Hippocampal formation (tissue), 2 donors: ENCODE measurements around the gene VPREB3.
A peak's percentile ranks its signal among the peaks of the same experiment; 100 is the strongest.

Experiments
- DNase-seq, 2 donors: peaks; one replicate each; lab custom pipeline; 2025; lab: John Stamatoyannopoulos, UW

The VPREB3 gene

DNA sequence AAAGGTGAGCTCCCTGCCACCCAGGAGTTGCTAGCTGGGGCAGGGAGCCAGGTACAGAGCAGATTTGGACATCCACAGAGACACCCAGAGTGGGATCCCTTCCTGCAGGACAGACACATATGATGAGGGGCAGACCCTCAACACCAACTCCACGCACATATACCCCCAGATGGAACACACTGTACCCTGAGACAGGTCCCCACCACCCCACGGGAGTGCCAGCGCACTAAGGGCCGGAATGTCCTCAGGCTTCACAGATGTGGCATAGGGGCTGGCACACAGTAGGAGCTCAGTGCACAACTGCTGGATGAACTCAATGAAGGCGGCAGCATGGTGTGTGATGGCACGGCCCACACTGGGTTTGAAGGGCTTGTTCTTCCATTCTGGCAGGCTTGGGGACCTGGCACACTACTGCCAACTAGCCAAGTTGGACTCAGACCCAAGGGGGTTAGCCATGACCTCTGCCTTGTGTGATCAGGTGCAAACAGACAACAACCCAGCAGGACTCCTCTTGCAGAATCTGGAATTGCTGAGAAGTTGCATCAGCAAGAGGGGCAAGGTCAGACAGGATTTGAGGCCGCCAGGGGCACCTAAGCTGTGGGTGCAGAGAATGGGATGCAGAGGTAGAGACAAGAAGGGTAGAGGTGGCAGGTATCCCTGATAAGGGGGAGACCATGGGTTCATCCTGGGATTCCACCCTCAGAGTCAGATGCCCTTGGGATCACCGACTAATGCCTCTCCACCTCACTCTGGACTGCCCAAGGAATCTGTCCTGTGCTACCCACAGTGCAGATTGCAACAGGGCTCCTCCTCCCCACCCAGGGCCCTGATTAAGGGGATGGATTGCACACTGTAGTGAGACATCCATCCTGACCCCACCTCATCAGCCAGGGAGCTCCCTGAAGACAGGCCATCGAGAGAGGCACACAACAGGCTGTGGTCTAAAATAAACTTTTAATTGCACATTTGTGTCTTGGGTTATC is 11.0 kb upstream of the VPREB3 start:
- DNase-seq: no peak

DNA sequence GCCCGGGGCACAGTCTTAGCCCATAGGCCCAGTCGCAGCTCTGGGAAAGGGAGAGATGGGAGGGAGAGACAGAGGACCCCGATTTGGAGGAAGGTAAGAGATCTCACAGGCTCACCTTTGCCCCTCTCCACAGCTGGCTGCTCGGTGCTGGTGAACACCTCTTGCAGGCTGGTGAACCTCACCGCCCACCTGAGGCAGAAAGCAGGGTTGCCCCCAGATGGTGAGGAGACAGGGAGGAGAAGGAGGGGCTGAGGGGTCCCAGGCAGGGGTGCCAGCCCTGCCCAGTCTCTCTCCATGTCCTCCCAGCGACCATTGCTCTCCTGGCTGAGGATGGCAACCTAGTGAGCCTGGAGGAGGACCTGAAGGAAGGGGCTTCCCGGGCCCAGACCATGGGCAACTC is 9.7 kb upstream of the VPREB3 start:
- DNase-seq: no peak

- DNase-seq: no peak
These were observed 9.3 kb upstream of the VPREB3 start for GRCh38 chr22:23763579-23763945.

GRCh38 chr22:23762842-23763578 is 8.8 kb upstream of the VPREB3 start, which contains the start of gene C22orf15:
Gene C22orf15, plus strand, starts transcription at chr22:23762990. Its CDS starts 317 bp downstream, at chr22:23763307.
- DNase-seq: peak in 1 of 2 donors; percentile 28

- no peak for DNase-seq
These were observed 5.8 kb upstream of the VPREB3 start for GRCh38 chr22:23760056-23760455.

GRCh38 chr22:23759566-23759965 is 5.3 kb upstream of the VPREB3 start:
- DNase-seq: no peak

GRCh38 chr22:23756891-23757290 is 2.7 kb upstream of the VPREB3 start:
- DNase-seq: no peak

GRCh38 chr22:23755711-23756110 is 1.5 kb upstream of the VPREB3 start:
- no peak for DNase-seq

GRCh38 chr22:23754980-23755636 is 883 bp upstream of the VPREB3 start:
- DNase-seq: peak; percentile 9 to 75

DNA sequence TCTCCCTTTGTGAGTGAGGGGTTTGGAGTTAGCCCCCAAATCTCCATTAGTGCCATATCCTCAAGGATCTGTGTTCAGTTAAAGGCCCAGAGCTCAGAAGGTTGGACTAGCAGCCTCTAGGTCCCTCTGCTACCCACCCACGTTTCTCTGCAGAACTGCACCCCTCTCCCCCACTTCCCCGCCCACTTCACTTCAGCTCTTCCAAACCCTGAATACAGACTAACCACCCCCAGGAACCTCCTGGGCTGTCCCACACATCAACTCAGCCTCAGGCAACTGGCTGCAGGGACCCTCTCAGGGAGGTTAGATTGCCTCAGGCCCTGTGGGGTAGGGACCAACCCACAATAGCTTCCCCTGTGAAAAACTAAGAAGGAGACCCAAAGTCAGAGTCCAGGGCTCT is 840 bp downstream of the VPREB3 start:
- DNase-seq: no peak

- no peak for DNase-seq
These were observed 1.5 kb downstream of the VPREB3 start for GRCh38 chr22:23752750-23753149.

GRCh38 chr22:23752090-23752691 is 2.0 kb downstream of the VPREB3 start:
- DNase-seq: no peak

GRCh38 chr22:23751441-23751996 is 2.7 kb downstream of the VPREB3 start:
- DNase-seq: no peak

DNA sequence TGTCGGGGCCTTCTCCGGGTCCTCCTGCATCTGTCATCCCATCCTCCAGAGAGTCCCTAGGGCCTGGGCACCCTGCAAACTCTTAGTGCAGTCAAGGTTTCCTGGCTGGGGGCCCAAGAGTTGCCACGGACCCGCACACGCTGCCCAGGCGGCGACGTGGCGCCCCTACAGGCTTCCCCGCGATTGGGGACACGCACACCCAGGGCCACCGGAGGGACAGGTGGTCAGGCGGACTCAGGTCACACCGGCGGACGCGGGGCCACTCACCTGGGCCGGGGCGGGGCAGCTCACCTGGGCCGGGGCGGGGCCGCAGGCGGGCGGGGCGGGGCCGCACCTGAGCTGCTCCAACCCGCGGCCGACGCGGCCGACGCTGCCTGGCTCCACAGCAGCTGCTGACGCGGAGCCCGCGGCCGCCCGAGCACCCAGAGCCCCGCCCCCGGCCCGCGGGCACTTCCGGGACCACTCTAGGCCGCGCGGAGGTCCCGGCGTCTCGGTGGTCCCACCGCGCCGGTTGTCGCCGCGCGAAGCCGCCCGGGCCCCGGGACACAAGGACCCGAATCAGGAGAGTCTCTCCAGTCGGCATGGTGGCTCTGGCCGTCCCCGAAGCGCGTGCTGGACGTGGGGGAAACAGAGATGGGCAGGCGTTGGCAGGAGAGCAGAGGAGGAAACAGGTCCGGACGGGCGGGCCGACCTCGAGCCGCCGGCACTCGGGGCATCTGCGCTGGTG is 3.3 kb downstream of the VPREB3 start, which contains the start of gene ZNF70:
Gene ZNF70 (minus strand): TSS at position 399 of the 727 bp plus-strand sequence. CDS start 5,972 bp downstream, outside the sequence.
- peak; percentile 58 to 76 for DNase-seq

GRCh38 chr22:23750367-23750713 is 3.9 kb downstream of the VPREB3 start:
- DNase-seq: no peak

- no peak for DNase-seq
These were observed 4.4 kb downstream of the VPREB3 start for GRCh38 chr22:23749841-23750301.

DNA sequence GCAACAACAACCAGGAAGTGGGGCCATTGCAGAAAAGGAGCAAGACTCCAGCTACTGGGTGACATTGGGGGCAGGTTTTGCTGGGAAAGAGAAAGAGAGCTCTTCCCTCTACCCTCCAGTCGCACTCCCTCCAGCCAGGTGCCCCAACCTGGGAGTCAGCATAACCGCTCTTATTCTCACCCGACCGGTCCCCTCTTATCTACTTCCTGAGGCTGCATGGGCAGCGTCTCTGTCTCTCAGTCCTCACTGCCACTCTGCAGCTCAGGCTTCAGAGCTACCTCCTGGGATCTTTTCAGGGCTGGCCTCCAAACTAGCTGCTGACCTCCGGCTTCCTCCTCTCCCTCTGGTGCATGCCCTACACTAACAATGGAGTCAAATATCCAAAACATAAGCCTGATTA is 8.4 kb downstream of the VPREB3 start:
- DNase-seq: no peak

DNA sequence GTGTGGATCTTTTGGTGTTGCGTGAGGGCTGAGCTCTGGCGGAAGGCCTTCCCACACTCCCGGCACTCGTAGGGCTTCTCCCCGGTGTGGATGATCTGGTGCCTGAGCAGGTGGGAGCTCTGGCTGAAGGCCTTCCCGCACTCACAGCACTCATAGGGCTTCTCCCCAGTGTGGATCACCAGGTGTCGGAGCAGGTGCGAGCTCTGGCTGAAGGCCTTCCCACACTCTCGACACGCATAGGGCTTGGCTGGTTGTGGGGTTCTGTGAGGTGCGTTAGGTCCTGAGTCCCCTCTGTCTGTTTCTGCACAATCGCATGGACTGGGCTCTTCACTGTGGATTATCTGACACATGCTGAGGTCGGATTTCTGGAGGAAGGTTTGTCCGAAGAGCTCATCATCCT is 9.7 kb downstream of the VPREB3 start:
- DNase-seq: no peak

- no peak for DNase-seq
These were observed 10.2 kb downstream of the VPREB3 start for GRCh38 chr22:23744001-23744400.

DNA sequence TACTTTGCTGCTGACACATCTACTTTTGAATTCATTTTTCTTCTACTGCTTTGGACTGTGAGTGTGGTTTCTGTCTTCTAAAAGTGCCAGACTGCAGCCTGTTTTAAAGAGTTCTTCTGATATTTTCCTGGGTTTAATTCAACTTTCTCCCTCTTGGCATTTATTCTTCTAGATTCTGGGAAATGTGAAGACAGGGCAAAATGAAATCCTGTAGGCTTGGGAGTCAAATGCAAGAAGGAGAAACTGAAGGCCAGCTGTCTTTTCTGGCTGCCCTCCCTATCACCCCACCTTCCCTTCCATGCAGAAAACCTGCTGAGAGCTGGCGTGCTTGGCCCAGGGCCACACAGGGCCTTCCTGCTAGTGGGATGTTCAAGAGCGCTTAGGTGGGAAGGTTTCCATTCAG is 10.9 kb downstream of the VPREB3 start:
- peak in 1 of 2 donors; percentile 52 for DNase-seq
